M059J (cell line): ENCODE data around the gene RFFL. TPM values are rescaled to one million over a fixed set of nuclear protein-coding genes. Genes with fewer than 3 reads are reported as not detected.
A peak's percentile ranks its signal among the peaks of the same experiment; 100 is the strongest.
"Not testable (repeated sequence)": the region's sequence is repeated elsewhere in the genome, so short reads cannot be mapped to it uniquely, and the experiment has no call there.

ENCODE experiments used
- DNase-seq: peaks from one replicate; pipeline ENCODE4 v3.0.0-alpha.2; 2012; ENCODE audit warnings: low read depth
- total RNA-seq: library from RNA; depleted of rRNA; stranded (reverse); fragments of >200 nt; shearing (Covaris generic); gene quantifications from 2 replicates; pipeline ENCODE4 v1.2.3, GENCODE V29; 2014

The RFFL gene
- total RNA-seq, 1 experiment from 2014 or later = 21.3 TPM

GRCh38 chr17:35046740-35047283, 16.7 kb downstream of the RFFL start:
- peak; percentile 85 for DNase-seq

GRCh38 chr17:35046245-35046644, 17.3 kb downstream of the RFFL start:
- no peak for DNase-seq

DNA sequence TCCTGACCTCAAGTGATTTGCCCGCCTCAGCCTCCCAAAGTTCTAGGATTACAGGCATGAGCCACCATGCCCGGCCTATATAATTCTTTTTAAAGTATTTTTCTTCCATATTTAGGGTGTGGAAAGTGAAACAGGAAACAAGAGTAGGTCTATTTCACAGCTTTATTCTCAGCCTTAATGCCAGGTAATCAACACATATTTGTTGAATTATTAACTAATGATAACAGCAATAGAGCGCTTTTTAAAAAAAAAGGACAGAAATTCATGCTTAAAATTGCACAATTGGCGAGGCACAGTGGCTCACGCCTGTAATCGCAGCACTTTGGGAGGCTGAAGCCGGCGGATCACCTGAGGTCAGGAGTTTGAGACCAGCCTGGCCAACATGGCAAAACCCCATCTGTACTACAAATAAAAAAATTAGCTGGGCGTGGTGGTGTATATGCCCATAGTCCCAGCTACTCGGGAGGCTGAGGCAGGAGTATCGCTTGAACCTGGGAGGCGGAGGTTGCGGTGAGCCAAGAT, 18.0 kb downstream of the RFFL start:
- not testable (repeated sequence) for DNase-seq

GRCh38 chr17:35044181-35044580, 19.3 kb downstream of the RFFL start:
- no peak for DNase-seq

GRCh38 chr17:35041390-35041789, 22.1 kb downstream of the RFFL start:
- no peak for DNase-seq

DNA sequence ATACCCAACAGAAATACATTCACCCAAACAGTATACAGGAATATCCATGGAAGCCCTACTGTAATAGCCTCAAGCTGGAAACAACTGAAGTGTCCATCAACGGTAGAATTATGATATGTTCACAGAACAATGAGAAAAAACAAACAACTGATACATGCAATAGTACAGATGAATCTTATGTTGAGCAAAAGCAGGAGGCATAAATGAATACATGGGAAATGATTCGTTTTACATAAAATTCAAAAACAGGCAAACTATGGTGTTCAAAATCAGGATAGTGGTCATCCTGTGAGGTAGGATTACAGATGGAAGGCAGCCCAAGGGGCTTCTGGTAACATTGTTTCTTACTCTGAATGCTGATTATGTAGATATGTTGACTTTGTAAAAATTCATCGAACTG, 25.1 kb downstream of the RFFL start:
- DNase-seq = no peak

GRCh38 chr17:35030780-35031179, 32.7 kb downstream of the RFFL start:
- no peak for DNase-seq

DNA sequence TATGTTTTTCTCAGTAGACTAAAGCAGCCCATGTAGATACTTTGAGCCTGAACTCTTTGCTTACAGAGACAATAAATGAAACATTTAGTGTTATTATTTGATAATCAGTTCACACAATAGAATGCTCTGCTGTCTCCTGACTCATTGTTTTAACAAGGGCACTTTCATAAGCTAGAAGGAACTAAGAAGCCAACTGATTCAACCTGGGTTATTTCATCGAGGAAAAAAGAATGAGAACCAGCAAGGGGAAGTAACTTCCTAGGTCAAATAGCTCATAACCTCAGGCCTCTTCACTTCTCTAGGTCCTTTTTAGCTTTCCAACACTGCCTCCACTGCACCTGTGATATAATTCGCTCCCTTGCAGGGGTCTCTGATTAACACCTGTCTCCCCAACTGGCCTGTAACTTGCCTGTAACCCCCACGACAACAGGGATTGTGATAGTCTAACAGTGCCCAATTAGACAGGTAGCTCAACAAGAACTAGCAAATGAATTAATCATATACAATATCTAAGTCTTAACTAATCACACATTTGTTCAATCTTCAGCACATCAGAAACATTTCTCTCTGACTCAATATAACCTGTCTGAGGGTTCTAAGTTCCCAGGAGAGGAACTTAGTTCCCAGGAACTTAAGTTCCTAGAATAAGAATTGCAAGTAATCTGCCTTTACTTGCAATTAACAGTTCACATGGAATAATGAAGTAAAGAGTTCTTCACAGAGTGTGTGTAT, 34.8 kb downstream of the RFFL start:
- no peak for DNase-seq

DNA sequence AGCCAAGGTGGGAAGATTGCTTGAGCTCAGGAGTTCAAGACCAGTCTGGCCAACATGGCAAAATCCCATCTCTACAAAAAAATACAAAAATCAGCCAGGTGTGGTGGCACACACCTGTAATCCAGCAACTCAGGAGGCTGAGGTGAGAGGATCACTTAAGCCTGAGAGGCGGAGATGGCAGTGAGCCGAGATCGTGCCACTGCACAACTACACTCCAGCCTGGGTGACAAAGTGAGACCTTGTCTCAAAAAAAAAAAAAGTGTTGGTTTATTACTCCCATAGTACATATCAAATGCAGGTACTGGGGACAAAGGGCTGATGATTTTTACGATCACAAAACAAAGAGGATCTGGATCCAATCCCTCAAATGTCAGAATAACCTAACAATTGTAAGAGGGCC, 35.4 kb downstream of the RFFL start:
- not testable (repeated sequence) for DNase-seq

DNA sequence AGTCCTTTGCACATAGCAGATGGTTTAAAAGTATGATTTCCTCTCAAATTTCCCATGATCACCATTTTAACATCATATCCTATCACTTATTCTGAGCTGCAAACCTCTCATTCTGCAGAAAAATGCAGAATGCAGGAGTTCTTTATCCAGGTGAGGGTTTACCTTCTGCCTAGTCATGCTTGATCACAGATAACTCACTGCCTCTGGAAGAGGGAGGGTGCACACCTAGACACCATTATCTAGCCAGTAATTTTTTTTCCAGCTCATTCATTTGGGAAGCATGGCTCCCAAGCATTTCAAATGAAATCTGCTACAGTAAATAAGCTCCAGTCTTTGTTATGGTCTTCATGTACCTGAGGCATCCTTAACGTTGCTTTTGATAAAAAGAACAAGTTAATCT, 38.0 kb downstream of the RFFL start:
- no peak for DNase-seq

DNA sequence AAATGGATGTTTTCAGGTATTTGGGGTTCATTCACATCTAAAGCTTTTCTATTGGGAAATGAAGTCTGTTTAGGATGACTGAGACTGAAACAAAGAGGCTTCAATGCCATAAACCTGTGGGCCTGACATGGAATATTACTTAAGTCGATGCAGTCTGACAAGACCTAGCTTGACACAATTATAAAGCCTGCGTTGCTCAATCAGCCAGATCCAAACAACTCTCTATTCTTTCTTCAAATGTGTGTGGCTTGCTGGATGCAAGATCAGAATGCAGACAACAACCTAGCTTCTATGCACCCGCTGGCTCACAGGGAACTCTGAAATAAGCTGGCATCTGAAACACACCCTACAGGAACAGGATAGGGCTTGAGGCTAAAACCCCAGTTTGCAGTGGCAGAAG, 40.0 kb downstream of the RFFL start:
- DNase-seq = no peak

DNA sequence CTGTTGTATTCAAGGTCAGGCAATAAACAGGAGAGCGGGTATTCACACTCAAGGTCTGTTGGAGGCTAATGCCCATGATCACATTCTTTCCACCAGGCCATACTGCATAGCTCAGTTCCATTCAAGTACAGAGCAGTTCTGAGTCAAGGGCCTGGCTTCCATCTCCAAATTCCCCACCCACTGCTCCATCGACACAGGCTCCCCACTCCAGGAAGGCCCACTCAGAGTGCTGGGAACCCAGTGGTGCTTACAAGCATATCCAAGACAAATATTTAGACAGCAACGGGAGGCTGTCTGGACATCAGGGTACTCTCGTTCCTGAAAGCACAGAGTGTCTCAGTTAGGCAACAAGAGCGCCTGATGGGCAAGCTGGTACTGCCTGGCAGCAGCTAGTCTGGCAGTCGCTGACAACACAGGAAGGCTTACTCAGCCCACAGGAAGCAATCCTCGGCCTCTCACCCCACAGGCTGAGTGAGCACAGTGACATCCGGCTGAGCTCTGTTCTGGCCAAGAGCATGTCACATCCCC, 40.9 kb downstream of the RFFL start:
- peak; percentile 83 for DNase-seq

DNA sequence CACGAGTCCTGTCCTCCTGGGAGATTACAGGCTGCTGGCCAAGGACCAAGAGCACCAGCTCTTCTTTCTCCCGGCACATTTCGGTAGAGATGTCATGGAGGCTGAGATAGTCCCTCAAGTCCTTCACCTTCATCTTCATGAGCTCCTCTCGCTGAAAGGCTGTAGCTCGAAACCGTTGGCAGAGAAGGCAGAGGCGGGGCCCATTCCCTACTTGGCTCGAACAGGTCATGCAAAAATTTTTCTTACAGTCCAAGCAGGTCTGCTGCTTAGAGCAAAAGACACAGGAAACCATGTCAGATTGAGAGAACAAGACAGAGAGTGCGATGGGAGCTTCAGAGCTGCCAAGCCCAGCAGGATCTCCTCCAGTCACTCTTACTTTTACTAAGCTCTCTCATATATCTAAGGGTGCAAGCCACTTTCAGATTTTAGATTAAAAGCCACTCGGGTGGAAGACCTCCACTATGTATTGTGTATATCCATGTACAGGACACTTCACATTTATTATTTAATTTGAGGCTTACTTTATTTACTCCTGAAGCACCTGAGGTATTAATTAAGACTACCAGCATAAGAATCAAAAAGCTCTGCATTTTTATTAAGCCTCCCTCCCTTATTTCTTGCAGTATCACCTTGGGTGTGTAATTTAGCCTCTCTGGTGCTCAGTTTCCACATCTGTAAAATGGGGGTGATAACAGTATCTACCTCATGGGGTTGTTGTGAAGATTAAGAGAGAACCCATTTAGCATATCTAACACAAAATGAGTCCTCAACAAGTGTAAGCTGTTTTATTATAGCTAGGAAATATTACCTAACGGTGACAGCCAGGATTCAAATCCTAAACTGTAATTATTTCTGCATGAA, 41.8 kb downstream of the RFFL start:
- DNase-seq = no peak

- DNase-seq = no peak
These were observed 43.9 kb downstream of the RFFL start for GRCh38 chr17:35019386-35020179.

DNA sequence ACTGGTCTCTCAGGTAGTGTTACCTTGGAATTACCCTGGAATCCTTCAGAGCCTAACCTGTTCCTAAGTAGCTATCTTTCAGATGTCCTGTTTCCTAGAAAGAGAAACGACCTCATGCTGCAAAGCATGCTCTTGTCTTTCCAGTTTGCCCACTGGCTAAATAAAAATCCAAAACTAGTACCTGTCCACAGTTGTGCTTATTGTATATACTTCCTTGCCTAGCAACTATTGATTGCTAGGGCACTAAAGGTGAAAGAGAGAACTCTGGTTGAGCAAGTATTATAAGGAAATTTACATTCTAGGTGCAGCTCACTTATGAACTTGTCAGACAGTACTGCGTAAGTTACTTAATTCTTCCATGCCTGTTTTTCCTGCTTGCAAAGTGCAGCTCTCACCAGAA, 44.7 kb downstream of the RFFL start:
- DNase-seq = no peak

GRCh38 chr17:35017021-35017420, 46.5 kb downstream of the RFFL start:
- DNase-seq = no peak

DNA sequence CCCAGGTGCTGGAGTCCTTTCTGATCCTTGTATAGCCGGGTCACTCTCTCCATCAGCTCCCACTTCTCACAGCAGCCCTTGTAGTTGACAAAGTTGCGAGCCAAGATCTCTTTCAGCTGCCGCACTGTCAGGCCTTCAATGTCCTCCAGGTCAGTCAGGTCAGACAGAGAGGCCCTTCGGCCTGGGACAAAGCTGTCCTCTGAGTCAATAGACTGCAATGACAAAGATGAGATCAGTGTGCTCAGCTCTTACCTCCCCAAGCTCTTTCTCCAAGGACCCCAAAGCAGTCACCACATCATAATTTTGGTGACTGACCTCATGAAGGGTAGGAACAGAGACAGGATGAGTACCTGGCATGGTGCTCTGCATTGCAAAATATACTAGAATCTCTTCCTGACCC, 47.1 kb downstream of the RFFL start:
- no peak for DNase-seq

DNA sequence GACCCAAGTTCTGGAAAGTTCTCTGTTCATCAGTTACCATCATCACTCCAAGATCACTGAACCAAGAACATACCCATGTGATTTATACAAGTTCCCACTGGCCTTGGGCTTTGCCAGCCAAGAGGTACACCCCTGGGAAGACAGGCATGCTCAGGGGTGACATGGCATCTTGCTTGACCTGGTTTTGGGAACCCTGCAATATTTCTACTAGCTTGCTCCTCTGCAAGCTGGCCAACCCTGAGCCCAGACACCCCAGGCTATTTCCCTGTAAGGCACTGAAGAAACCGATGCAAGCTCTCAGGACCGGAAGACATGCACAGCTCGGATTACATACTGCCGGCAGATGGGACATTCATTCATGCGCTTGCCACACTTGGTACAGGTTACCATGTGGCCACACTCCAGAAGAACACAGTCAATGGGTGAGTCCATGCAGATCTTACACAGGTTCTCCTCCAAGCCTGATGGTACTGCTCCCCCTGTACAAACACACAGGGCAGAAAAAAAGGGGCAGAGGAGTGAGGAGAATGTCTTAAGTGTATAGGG, 51.8 kb downstream of the RFFL start:
- DNase-seq = no peak

GRCh38 chr17:35010093-35010492, 53.4 kb downstream of the RFFL start:
- no peak for DNase-seq

GRCh38 chr17:35006961-35007360, 56.5 kb downstream of the RFFL start:
- no peak for DNase-seq

DNA sequence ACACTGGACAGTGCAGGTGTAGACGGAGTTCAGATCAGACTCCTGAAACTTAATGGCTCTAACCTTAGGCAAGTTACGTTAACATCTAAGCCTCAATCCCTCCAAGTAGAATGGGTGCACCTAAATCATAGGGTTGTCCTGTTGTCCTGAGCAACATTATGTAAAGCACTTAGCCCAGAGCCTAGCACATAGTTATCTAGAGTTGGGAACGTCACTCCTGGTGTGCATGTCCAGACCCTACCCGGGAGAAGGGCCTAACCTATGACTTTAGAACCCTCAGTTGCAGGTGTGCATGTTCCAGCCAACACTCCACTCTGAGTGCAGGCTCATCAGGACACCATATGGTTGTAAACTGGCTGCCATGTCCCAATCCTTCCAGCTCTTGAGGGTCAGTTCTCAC, 57.2 kb downstream of the RFFL start:
- no peak for DNase-seq
